Keratinocyte (primary cell): Measurements from ENCODE around the gene JOSD1. TPM values are rescaled to one million over a fixed set of nuclear protein-coding genes. Genes with fewer than 3 reads are reported as not detected.

ENCODE experiments used
- DNase-seq: peaks from one replicate; pipeline ENCODE4 v3.0.0-alpha.2; 2011; ENCODE audit warnings: low read depth, missing footprints, low spot score
- FAIRE-seq: peaks from 2 replicates; lab custom pipeline; 2011; peaks lifted over from hg19 to GRCh38; lab: Jason Lieb, UNC
- H2AFZ ChIP-seq: 2 replicates; pipeline ENCODE4 v1.6.0; 2012; ENCODE audit warnings: low read length, control low read depth, inconsistent platforms; ENCODE audit not compliant: control insufficient read depth
- H3K27ac ChIP-seq: 2 replicates; pipeline ENCODE4 v1.5.1; 2011; ENCODE audit warnings: low read length; ENCODE audit not compliant: control insufficient read depth, insufficient read depth
- H3K27me3 ChIP-seq: 3 replicates; pipeline ENCODE4 v1.6.0; 2011; ENCODE audit warnings: low read length; ENCODE audit not compliant: control insufficient read depth, insufficient read depth; ENCODE audit errors: extremely low read depth
- H3K36me3 ChIP-seq, 2 experiments: 2 replicates in 1 of 2; 3 replicates in 1 of 2; pipeline ENCODE4 v1.5.1; 2011; ENCODE audit warnings: low read length in 2 of 2, mild to moderate bottlenecking in 1 of 2; ENCODE audit not compliant: control insufficient read depth in 2 of 2, insufficient read depth in 2 of 2; ENCODE audit errors: extremely low read depth in 1 of 2
- H3K4me1 ChIP-seq: 3 replicates; pipeline ENCODE4 v1.5.1; 2011; ENCODE audit warnings: low read length; ENCODE audit not compliant: control insufficient read depth, insufficient read depth; ENCODE audit errors: extremely low read depth
- H3K4me2 ChIP-seq: 3 replicates; pipeline ENCODE4 v1.6.0; 2011; ENCODE audit warnings: low read depth, low read length; ENCODE audit not compliant: control insufficient read depth, insufficient read depth; ENCODE audit errors: extremely low read depth
- H3K4me3 ChIP-seq, 3 experiments: fragments of 200-600 bp in 1 of 3; sonication (generic) in 1 of 3; 2 replicates in 2 of 3; 3 replicates in 1 of 3; pipeline ENCODE4 v1.5.1; 2011 to 2016; ENCODE audit warnings: low read length in 3 of 3, mild to moderate bottlenecking in 3 of 3, control low read depth in 2 of 3, inconsistent platforms in 1 of 3, low read depth in 1 of 3, mixed read lengths in 1 of 3, mixed run types in 1 of 3, moderate library complexity in 1 of 3; ENCODE audit not compliant: control insufficient read depth in 2 of 3, insufficient read depth in 2 of 3; ENCODE audit errors: extremely low read depth in 1 of 3
- H3K79me2 ChIP-seq: 2 replicates; pipeline ENCODE4 v1.6.0; 2012; ENCODE audit warnings: low read length; ENCODE audit not compliant: control insufficient read depth, insufficient read depth
- H3K9ac ChIP-seq: 3 replicates; pipeline ENCODE4 v1.6.0; 2011; ENCODE audit warnings: low read length; ENCODE audit not compliant: control insufficient read depth, insufficient read depth; ENCODE audit errors: extremely low read depth
- H3K9me1 ChIP-seq: 3 replicates; pipeline ENCODE4 v1.6.0; 2011; ENCODE audit warnings: low read length; ENCODE audit not compliant: control insufficient read depth, insufficient read depth; ENCODE audit errors: extremely low read depth
- H3K9me3 ChIP-seq: 2 replicates; pipeline ENCODE4 v1.5.1; 2012; ENCODE audit warnings: low read depth, low read length; ENCODE audit not compliant: control insufficient read depth
- H4K20me1 ChIP-seq: 3 replicates; pipeline ENCODE4 v1.6.0; 2011; ENCODE audit warnings: low read length; ENCODE audit not compliant: control insufficient read depth, insufficient read depth; ENCODE audit errors: extremely low read depth
- CTCF ChIP-seq, 3 experiments: IDR thresholded peaks in 1 of 3; conservative IDR thresholded peaks in 1 of 3; optimal IDR thresholded peaks in 1 of 3; 2 replicates in 2 of 3; 3 replicates in 1 of 3; pipeline versions ENCODE3 to v1.5.1; 2011; ENCODE audit warnings: low read length in 3 of 3, mild to moderate bottlenecking in 3 of 3, moderate library complexity in 2 of 3, control low read depth in 1 of 3, inconsistent platforms in 1 of 3; ENCODE audit not compliant: insufficient read depth in 2 of 3; ENCODE audit errors: extremely low read depth in 1 of 3
- EZH2 ChIP-seq: IDR thresholded peaks from one replicate; pipeline ENCODE4 v1.6.1; 2012; ENCODE audit warnings: inconsistent platforms, mild to moderate bottlenecking, low read length, moderate library complexity
- dilution Hi-C: fragments of 300-500 bp; cut with MboI; formaldehyde crosslinking; loops from one replicate; pipeline ENCODE4 v1.7.0; 2020; ENCODE audit warnings: low sequenced_read_pairs; ENCODE audit not compliant: extremely low pct_ligation_motif_present
- polyA plus RNA-seq, 5 experiments: library from polyadenylated mRNA; depleted of rRNA in 3 of 5; stranded (reverse) in 3 of 5; stranded (forward) in 1 of 5; unstranded in 1 of 5; fragments of >200 nt; gene quantifications; 1 replicate in 1 of 5; 2 replicates in 3 of 5; 3 replicates in 1 of 5; pipeline versions ENCODE4 v1.2.1 to v1.2.3, GENCODE V29; 2011 to 2012; ENCODE audit warnings: missing spikeins in 2 of 5, low read depth in 1 of 5, low replicate concordance in 1 of 5

The JOSD1 gene
- polyA plus RNA-seq, 1 donor (not counting 4 experiments of a cell fraction or from before 2014, with no cell fraction given): 32.6 TPM

- no peaks in the 10 kb centered on the region for H3K9me1 ChIP-seq
- H3K27me3 ChIP-seq: no peaks in the 10 kb centered on the region
- no peak for DNase-seq
- no peaks in the 10 kb centered on the region for H3K36me3 ChIP-seq
- H3K4me2 ChIP-seq: no peak overlapping the region
- peaks cover 7% of the 10 kb centered on the region for H3K4me1 ChIP-seq
- no peak for FAIRE-seq
- H3K27ac ChIP-seq: no peak overlapping the region
- H2AFZ ChIP-seq: no peak overlapping the region
- dilution Hi-C loops: no loop called here
- H3K9ac ChIP-seq: no peak overlapping the region
- TF ChIP-seq CTCF (optimal IDR thresholded peaks at IDR 0.05 in 1 of 3, IDR thresholded peaks at IDR 0.05 in 1 of 3, conservative IDR thresholded peaks at IDR 0.05 in 1 of 3; ENCODE audit: extremely low read depth in 1 of 3, insufficient read depth in 2 of 3, low read length in 3 of 3): no peak
- TF ChIP-seq EZH2: no peak
- H3K79me2 ChIP-seq: no peaks in the 10 kb centered on the region
- no peaks in the 10 kb centered on the region for H4K20me1 ChIP-seq
- no peaks in the 10 kb centered on the region for H3K9me3 ChIP-seq
- no peak overlapping the region for H3K4me3 ChIP-seq
These were observed 59.2 kb downstream of the JOSD1 start for GRCh38 chr22:38641476-38642040.

GRCh38 chr22:38638728-38639127, 62.0 kb downstream of the JOSD1 start:
- H3K4me3 ChIP-seq: no peak overlapping the region
- H4K20me1 ChIP-seq: no peaks in the 10 kb centered on the region
- no peaks in the 10 kb centered on the region for H3K9me3 ChIP-seq
- DNase-seq: no peak
- H3K9me1 ChIP-seq: no peaks in the 10 kb centered on the region
- no peaks in the 10 kb centered on the region for H3K79me2 ChIP-seq
- TF ChIP-seq CTCF (optimal IDR thresholded peaks at IDR 0.05 in 1 of 3, IDR thresholded peaks at IDR 0.05 in 1 of 3, conservative IDR thresholded peaks at IDR 0.05 in 1 of 3; ENCODE audit: extremely low read depth in 1 of 3, insufficient read depth in 2 of 3, low read length in 3 of 3) (no peak), EZH2 (no peak)
- H3K27me3 ChIP-seq: no peaks in the 10 kb centered on the region
- dilution Hi-C loops: no loop called here
- H3K9ac ChIP-seq: no peak overlapping the region
- no peak overlapping the region for H3K4me2 ChIP-seq
- no peak for FAIRE-seq
- no peak overlapping the region for H2AFZ ChIP-seq
- no peaks in the 10 kb centered on the region for H3K4me1 ChIP-seq
- no peak overlapping the region for H3K27ac ChIP-seq
- no peaks in the 10 kb centered on the region for H3K36me3 ChIP-seq
